ENCODE measurements around the gene FIZ1.

DNA sequence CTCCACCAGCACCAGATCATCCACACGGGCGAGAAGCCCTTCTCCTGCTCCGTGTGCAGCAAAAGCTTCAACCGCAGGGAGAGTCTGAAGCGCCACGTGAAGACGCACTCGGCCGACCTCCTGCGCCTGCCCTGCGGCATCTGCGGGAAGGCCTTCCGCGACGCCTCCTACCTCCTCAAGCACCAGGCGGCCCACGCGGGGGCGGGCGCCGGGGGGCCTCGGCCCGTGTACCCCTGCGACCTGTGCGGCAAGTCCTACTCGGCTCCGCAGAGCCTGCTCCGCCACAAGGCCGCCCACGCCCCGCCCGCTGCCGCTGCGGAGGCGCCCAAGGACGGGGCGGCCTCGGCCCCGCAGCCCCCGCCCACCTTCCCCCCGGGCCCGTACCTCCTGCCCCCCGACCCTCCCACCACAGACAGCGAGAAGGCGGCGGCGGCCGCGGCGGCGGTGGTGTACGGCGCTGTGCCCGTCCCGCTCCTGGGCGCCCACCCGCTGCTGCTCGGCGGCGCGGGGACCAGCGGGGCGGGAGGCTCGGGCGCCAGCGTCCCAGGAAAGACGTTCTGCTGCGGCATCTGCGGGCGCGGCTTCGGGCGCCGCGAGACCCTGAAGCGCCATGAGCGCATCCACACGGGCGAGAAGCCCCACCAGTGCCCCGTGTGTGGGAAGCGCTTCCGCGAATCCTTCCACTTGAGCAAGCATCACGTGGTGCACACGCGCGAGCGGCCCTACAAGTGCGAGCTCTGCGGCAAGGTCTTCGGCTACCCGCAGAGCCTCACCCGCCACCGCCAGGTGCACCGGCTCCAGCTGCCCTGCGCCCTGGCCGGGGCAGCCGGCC is 15.6 kb upstream of the FIZ1 start:
- TF ChIP-seq, protein P1, sequence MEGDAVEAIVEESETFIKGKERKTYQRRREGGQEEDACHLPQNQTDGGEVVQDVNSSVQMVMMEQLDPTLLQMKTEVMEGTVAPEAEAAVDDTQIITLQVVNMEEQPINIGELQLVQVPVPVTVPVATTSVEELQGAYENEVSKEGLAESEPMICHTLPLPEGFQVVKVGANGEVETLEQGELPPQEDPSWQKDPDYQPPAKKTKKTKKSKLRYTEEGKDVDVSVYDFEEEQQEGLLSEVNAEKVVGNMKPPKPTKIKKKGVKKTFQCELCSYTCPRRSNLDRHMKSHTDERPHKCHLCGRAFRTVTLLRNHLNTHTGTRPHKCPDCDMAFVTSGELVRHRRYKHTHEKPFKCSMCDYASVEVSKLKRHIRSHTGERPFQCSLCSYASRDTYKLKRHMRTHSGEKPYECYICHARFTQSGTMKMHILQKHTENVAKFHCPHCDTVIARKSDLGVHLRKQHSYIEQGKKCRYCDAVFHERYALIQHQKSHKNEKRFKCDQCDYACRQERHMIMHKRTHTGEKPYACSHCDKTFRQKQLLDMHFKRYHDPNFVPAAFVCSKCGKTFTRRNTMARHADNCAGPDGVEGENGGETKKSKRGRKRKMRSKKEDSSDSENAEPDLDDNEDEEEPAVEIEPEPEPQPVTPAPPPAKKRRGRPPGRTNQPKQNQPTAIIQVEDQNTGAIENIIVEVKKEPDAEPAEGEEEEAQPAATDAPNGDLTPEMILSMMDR (IDR thresholded peaks at IDR 0.05) = no peak
- no peak for TF ChIP-seq POLR2A (IDR thresholded peaks at IDR 0.05)

All from heart left ventricle (tissue), 13 donors.